NCI-H82 treated with DMSO at 0.1 percent for 48 hours (cell line): Measurements from ENCODE around the gene ABCB10.
"Not testable (repeated sequence)": the region's sequence is repeated elsewhere in the genome, so short reads cannot be mapped to it uniquely, and the experiment has no call there.

ENCODE experiments used
- DNase-seq: peaks from one replicate; lab custom pipeline; 2025; ENCODE audit not compliant: unreplicated experiment; lab: John Stamatoyannopoulos, UW

ABCB10 gene

GRCh38 chr1:229539863-229540506, 18.5 kb downstream of the ABCB10 start:
- DNase-seq = no peak

GRCh38 chr1:229538945-229539344, 19.6 kb downstream of the ABCB10 start:
- DNase-seq = no peak

- DNase-seq = peak; percentile 12
Observed at GRCh38 chr1:229537894-229538293, 20.6 kb downstream of the ABCB10 start.

- no peak for DNase-seq
Observed at GRCh38 chr1:229536982-229537381, 21.5 kb downstream of the ABCB10 start.

GRCh38 chr1:229535230-229535629, 23.3 kb downstream of the ABCB10 start:
- no peak for DNase-seq

GRCh38 chr1:229531326-229531725, 27.2 kb downstream of the ABCB10 start:
- DNase-seq = no peak

- DNase-seq = no peak
Observed at GRCh38 chr1:229529639-229530038, 28.9 kb downstream of the ABCB10 start.

GRCh38 chr1:229526695-229527094, 31.8 kb downstream of the ABCB10 start:
- no peak for DNase-seq

GRCh38 chr1:229523052-229523451, 35.5 kb downstream of the ABCB10 start:
- no peak for DNase-seq

GRCh38 chr1:229514578-229515275, 43.8 kb downstream of the ABCB10 start:
- DNase-seq = peak; percentile 56

GRCh38 chr1:229511625-229512024, 46.9 kb downstream of the ABCB10 start:
- DNase-seq = not testable (repeated sequence)

GRCh38 chr1:229511201-229511600, 47.3 kb downstream of the ABCB10 start:
- not testable (repeated sequence) for DNase-seq

GRCh38 chr1:229509576-229509975, 48.9 kb downstream of the ABCB10 start:
- DNase-seq = no peak

- DNase-seq = no peak
Observed at GRCh38 chr1:229508823-229509337, 49.6 kb downstream of the ABCB10 start.

GRCh38 chr1:229507951-229508822, 50.3 kb downstream of the ABCB10 start, which contains the start of gene NUP133:
Gene NUP133, minus strand, starts transcription at chr1:229508341. Its CDS starts 92 bp downstream, at chr1:229508249.
- peak; percentile 95 for DNase-seq

- no peak for DNase-seq
Observed at GRCh38 chr1:229507502-229507901, 51.0 kb downstream of the ABCB10 start.

- no peak for DNase-seq
Observed at GRCh38 chr1:229506633-229507032, 51.9 kb downstream of the ABCB10 start.

GRCh38 chr1:229495782-229496181, 62.7 kb downstream of the ABCB10 start:
- no peak for DNase-seq

GRCh38 chr1:229487181-229487580, 71.3 kb downstream of the ABCB10 start:
- DNase-seq = no peak

- no peak for DNase-seq
Observed at GRCh38 chr1:229485318-229485717, 73.2 kb downstream of the ABCB10 start.

GRCh38 chr1:229482511-229482910, 76.0 kb downstream of the ABCB10 start:
- no peak for DNase-seq
